ENCODE data around the gene TOM1L2.
A peak's percentile ranks its signal among the peaks of the same experiment; 100 is the strongest.

Gene TOM1L2

GRCh38 chr17:17846003-17846402 is 126.2 kb downstream of the TOM1L2 start:
- no peak for DNase-seq

DNA sequence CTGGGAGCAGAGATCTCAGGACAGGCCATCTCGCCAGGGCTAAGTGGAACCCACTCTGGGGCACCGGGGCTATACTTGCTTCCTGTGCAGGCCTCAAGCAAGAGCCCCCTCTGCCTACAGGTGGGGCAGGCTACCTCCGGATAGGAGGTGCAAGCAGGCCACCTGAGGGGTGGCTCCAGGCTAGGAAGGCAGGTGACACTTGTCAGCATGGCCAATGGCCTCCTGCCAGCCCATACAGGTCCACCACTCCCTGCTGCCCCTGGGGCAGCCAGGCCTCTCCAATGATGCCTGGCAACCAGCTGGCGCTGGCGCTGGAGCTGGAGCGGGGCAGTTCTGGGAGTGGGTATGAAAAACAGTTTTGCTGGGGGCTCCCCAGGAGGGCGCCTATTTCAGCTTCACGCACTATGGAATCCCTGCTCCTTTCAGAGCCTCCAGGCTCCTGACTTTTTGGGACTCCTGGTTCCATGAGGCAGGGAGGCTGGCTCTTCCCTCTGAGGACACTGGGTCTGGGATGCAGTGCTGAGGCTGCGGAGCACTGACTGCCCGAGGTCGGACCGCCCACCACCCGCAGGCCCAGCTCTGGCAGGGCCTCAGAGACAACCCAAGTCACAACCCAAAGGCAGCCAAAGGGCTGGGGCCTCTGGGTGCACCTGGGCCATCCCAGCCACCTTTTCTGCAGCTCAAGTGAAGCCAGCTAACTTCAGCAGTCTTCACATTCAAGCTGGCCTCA is 127.0 kb downstream of the TOM1L2 start:
- DNase-seq = no peak

DNA sequence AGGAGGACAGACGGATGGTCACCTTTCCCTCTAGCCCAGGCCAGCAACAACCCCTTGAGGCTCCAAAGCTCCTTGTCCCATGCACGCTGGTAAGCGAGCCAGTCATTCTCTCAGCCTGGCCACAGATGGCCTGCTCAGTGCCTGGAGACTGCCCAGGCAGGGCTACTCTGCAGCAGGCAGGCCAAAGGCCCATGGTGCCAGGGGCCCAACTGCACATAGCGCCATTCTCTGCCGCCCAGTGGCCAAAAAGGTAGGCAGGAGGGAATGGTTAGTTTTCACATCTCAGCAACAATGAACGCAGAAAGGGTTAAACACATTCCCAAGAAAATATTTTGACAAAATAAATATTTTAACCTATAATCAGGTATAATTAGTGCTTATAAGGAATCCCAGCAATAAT is 127.7 kb downstream of the TOM1L2 start:
- no peak for DNase-seq

DNA sequence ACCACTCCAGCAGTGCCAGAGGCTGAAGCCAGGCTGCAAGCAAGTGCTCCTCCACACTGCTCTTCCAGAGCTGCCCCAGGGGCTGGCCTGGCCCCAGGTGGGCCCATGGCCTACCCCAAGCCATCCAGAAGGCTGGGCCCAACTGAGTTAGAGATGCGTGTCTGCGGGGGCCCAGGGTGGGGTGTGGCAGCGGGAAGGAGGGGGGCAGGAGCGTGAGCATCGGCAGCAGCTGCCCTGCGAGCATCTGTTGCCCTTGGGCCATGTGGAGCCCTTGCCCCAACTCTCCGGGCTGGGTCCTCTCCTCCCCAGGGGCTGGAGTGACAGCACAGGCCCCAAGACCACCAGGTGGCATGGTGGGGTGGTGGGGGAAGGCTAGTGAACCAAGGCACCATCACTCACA is 128.1 kb downstream of the TOM1L2 start:
- DNase-seq = no peak

GRCh38 chr17:17843096-17843495 is 129.1 kb downstream of the TOM1L2 start:
- DNase-seq = no peak

- DNase-seq = no peak
These were observed 129.9 kb downstream of the TOM1L2 start for GRCh38 chr17:17842111-17842876.

- no peak for DNase-seq
These were observed 130.6 kb downstream of the TOM1L2 start for GRCh38 chr17:17841601-17842025.

GRCh38 chr17:17840751-17841591 is 131.2 kb downstream of the TOM1L2 start:
- DNase-seq = no peak

DNA sequence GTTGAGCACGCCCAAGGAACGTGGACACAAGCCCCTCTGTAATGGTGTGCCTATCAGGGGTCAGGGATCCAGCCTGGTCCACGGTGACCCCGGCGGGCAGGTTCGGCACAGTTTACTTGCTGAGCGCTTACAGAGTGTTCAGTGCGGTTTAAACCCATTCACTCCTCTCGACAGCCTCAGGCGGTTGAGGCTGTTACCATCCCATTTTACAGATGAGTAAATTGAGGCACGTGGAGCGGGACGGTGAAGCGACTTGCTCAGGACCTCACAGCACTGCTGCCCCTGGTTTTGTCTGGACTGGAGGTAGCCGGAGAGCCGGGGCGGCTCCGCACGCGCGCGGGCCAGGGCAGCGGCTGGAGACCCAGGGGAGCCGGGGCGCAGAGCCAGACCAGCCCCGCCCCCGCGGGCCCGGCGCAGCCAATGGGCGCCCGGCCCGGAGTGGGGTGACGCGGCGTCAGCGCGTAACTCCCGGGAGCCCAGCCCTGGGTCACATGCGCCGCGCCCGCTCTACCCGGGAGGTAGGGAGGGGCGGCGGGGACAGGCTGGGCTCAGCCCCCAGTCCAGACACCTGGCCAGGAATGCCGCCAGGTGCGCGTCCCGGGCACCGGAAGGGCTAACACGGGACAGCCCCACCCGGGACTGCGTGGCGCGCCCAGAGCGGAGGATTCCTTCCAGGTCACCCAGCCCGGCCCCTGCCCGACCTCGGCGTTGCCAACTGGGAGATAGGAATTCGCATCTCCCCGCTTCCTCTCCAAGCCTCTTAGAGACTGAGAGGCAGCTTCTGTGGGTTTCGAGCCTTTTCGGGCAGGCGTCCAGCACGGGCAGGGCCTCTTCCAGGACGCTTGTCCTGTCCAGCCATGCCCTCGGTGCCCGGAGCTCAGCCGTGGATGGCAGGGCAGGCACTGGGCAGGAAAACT is 132.2 kb downstream of the TOM1L2 start:
- peak; percentile 46 to 67 (median 58) for DNase-seq

DNA sequence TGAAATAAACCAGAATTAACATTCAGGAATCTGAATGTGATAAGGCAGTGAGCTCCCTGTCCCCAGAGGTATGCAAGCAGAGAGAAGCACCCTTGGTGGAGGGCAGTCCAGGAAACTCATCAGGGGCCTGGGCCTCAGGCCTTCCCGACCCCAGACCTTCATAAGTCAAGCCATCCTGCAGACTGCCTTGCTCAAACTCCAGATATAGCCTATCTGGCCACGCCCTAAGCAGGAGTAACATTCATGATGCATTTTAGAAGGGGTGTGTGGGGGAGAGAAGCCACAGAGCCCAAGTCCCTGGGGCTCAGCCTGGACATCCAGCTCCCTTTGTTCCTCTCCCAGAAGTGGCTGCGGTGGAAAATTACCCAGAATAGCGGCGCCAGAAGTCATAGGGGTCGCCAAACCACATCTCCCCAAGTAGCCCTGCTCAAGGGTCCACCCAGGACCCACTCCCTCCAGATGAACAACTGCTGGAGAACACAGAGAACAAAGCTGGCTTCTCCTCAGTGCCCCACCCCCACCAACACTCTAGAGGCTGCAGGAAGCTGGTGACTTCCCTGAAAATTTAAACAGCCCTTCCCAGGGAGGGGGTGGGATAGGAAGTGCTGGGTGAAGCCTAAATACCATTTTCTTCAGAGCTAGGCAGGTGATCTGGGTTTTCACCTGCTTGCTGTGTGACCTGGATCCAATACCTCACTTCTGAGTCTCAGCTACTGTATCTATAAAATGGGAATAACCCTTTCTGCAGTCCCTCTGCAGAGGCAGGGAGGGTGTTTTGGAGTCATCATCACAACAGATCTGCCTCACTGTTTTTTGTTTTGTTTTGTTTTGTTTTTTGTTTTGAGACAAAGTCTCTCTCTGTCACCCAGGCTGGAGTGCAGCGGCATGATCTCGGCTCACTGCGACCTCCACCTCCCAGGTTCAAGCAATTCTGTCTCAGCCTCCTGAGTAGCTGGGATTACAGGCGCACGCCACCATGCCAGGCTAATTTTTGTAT is 133.9 kb downstream of the TOM1L2 start:
- DNase-seq = no peak

DNA sequence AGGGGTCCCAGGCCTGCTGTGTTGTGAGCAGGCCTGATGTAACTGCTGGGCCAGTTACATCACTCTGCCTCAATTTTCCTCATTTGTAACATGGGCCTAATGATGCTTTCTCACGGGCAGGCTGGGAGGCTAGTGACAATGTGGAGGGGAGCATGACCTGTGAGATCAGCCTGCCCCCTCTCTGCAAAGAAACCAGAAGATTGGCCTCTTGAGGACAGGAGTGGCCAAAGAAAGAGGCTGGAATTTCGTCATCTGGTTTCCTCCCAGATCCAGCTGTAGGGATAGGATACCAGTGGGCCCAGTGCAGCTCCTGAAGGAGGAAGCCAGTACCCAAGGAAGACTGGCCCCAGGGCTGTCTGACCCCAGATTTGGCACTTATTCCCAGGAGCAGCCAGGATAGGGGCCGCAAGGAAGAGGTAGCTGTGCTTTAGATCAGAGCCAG is 134.8 kb downstream of the TOM1L2 start:
- no peak for DNase-seq

- no peak for DNase-seq
These were observed 135.3 kb downstream of the TOM1L2 start, which contains the start of gene SREBF1 for GRCh38 chr17:17836818-17837379. SREBF1 (minus strand) TSS chr17:17836986; CDS start chr17:17836817, 169 bp downstream.

GRCh38 chr17:17836250-17836817 is 135.9 kb downstream of the TOM1L2 start:
- DNase-seq = peak; percentile 90 to 96 (median 90)

DNA sequence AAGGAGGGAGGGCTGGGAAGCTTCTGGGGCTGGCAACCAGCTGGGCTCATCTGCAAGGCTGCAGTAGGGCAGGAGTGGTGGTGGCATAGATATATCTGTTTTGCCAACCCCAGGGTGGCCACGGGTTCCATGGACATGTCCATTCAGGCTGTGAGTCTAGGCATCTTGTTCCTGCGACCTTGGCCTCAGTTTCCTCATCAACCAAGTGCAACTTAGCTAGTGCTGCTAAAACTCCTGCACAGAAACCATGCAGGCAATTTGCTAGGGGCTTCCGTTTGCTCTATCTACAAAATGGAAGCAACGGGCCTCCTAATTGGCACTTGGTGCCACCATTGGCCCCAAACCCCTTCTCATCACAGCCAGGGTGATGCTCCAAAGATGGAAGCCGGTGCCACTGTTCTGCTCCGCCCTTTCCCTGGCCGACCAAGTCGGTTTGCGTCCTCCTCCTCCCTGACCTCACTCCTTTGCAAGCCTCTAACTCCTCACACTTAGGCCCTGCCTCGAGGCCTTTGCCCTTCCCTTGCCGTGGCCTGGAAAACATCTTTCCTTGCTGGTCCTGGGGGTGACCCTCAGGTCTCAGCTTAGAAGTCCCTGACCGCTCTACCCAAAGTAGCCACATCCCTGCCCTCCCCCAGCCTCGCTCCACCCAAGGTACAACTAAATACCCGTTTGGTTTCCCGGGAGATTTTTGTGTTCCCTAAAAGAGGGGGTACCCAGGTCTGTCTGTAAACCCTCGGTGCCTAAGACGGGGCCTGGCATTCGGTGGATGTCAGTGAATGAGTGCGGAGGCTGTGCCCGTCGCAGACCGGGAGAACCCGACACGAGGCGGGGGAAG is 136.6 kb downstream of the TOM1L2 start:
- DNase-seq = no peak

- DNase-seq = no peak
These were observed 137.2 kb downstream of the TOM1L2 start for GRCh38 chr17:17834974-17835373.

DNA sequence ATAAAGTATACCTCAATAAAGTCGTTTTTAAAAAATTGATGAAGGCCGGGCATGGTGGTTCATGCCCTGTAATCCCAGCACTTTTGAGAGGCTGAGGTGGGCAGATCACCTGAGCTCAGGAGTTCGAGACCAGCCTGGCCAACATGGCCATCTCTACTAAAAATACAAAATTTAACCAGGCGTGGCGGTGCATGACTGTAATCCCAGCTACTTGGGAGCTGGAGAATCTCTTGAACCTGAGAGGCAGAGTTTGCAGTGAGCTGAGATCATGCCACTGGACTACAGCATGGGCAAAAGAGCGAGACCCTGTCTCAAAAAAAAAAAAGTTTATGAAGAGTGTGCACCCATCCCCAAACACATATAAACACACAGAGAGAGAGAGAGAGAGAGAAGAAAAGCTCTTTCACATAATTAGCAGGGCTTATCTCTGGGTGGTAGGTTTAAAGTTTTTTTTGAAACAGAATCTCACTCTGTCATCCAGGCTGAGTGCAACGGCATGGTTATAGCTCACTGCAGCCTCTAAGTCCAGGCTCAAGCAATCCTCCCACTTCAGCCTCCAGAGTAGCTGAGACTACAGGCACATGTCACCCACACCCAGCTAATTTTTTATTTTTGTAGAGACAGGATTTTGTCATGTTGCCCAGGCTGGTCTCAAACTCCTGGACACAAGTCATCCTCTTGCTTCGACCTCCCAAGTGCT is 138.4 kb downstream of the TOM1L2 start:
- no peak for DNase-seq

DNA sequence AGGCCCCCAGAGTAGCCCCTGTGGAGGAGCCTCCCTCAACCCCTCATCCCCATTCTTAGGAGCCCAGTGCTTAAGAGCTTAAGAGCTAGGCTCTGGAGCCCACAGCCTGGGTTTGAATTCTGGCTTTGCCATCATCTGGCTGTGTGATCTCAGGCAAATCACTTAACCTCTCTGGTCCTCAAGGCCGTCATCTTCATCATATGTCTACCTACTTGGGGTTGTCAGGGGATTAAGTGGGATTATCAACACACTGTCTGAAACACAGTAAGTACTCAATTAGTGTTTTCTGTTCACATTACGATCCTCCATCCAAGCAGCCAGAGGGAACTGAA is 140.2 kb downstream of the TOM1L2 start:
- no peak for DNase-seq

DNA sequence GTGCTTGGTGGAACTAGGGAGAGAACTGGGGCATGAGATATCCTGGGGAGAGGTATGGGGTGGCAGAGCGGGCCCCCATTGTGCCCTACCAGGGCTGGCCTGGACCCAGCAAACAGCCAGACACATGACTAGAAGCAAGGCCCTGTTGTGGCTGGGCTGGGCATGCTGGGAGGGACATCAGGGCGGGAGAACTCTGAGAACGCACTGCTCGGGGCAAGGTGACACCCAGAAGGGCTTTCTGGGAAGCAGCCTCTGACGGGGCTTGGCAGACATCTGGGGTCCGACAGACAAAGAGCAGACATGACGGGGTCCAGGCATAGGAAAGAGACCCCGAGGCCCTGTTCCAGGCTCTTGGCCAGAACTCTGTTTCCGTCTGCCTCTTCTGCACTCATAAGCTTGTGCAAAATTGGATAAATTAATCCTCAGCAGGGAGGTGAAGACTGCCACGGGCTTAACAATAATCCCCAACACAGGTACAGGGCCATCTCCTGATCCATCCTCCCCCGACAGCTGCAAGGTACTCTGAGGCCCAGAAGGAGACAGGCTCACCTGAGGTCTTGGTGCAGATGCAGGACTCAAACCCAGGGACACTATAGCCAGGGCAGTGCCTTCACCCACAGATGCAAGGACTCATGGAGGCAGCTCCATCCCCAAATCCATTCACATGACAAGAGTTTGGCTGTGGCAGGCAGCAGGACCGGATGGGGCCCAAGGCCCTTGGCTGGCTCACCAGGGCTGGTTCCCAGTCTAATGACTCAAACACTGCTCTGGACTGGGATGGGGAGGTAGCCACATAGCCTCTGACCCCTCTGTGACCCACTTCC is 140.8 kb downstream of the TOM1L2 start:
- no peak for DNase-seq

Measured in activated CD4-positive, CD25-positive, alpha-beta regulatory T cell (primary cell).